A549 (cell line): ENCODE measurements around the gene FAM193A. TPM values are rescaled to one million over a fixed set of nuclear protein-coding genes. Genes with fewer than 3 reads are reported as not detected.

Experiments
- ATAC-seq, 2 experiments: fragments of 200-7000 bp in 1 of 2; fragments of >200 bp in 1 of 2; cut with Nextera tagmentation in 1 of 2; cut with Tn5 transposase in 1 of 2; 3 replicates each; pipeline versions ENCODE4 v1.8.0 to v1.9.1; 2018 to 2020; ENCODE audit warnings: mild to moderate bottlenecking in 1 of 2, moderate library complexity in 1 of 2
- CTCF ChIA-PET: fragments of 300-600 bp; sonication (Branson Sonifier 250); formaldehyde crosslinking; extraction: SDS; loops from one replicate; lab custom pipeline; 2021; ENCODE audit warnings: antibody characterized with exemption, inconsistent platforms; lab: Yijun Ruan, JAX
- POLR2A ChIA-PET: fragments of 350-600 bp; formaldehyde crosslinking; extraction: SDS; loops from one replicate; lab custom pipeline; 2021; ENCODE audit warnings: antibody characterized with exemption, inconsistent platforms; lab: Yijun Ruan, JAX
- DNase-seq, 2 experiments: peaks; one replicate each; pipeline versions ENCODE4 v3.0.0 to v3.0.0-alpha.2; 2011 to 2016; ENCODE audit warnings: low read depth in 1 of 2, low spot score in 1 of 2
- FAIRE-seq: peaks from 2 replicates; lab custom pipeline; 2011; peaks lifted over from hg19 to GRCh38; lab: Jason Lieb, UNC
- H3K27ac ChIP-seq, 2 experiments: fragments of >200 bp; sonication (Bioruptor Twin); formaldehyde crosslinking; 3 replicates each; pipeline ENCODE4 v1.5.1; 2016 to 2017
- H3K4me1 ChIP-seq: fragments of >200 bp; sonication (Bioruptor Twin); formaldehyde crosslinking; 3 replicates; pipeline ENCODE4 v1.6.1; 2016
- H3K4me2 ChIP-seq: fragments of >200 bp; sonication (Bioruptor Twin); formaldehyde crosslinking; 3 replicates; pipeline ENCODE4 v1.6.1; 2016
- H3K4me3 ChIP-seq: fragments of >200 bp; sonication (Bioruptor Twin); formaldehyde crosslinking; 3 replicates; pipeline ENCODE4 v1.5.1; 2016
- H3K9me3 ChIP-seq: fragments of >200 bp; sonication (Bioruptor Twin); formaldehyde crosslinking; 3 replicates; pipeline ENCODE4 v1.6.1; 2016
- ATOH8 ChIP-seq: fragments of 250-450 bp; sonication (Bioruptor Pico); IDR thresholded peaks from 2 replicates; pipeline ENCODE4 v1.5.0; 2020; ENCODE audit warnings: low read depth, mild to moderate bottlenecking, moderate library complexity
- BCL3 ChIP-seq: fragments of >200 bp; sonication (Bioruptor Twin); formaldehyde crosslinking; IDR thresholded peaks from 3 replicates; pipeline ENCODE4 v1.6.1; 2016
- BHLHE40 ChIP-seq: IDR thresholded peaks from 2 replicates; pipeline ENCODE4 v1.6.1; 2012; ENCODE audit warnings: low read depth, low read length, inconsistent platforms
- CEBPB ChIP-seq, 2 experiments: fragments of >200 bp in 1 of 2; sonication (Bioruptor Twin) in 1 of 2; formaldehyde crosslinking in 1 of 2; IDR thresholded peaks; 2 replicates each; pipeline ENCODE4 v1.6.1; 2012 to 2016
- EHF ChIP-seq: fragments of 250-450 bp; sonication (Bioruptor Pico); IDR thresholded peaks from 2 replicates; pipeline ENCODE4 v1.5.0; 2020; ENCODE audit warnings: mild to moderate bottlenecking
- EHMT2 ChIP-seq: fragments of 200-600 bp; sonication (generic); IDR thresholded peaks from 2 replicates; pipeline ENCODE4 v1.6.1; 2016; ENCODE audit warnings: antibody characterized with exemption, low read depth, mild to moderate bottlenecking, moderate library complexity
- ELK1 ChIP-seq: fragments of 150-350 bp; IDR thresholded peaks from 2 replicates; pipeline ENCODE4 v1.6.1; 2014; ENCODE audit warnings: low read depth, mild to moderate bottlenecking, low read length
- ESRRA ChIP-seq: fragments of 150-350 bp; IDR thresholded peaks from 2 replicates; pipeline ENCODE4 v1.6.1; 2014; ENCODE audit warnings: mild to moderate bottlenecking, low read length, borderline replicate concordance
- FOXS1 ChIP-seq: fragments of 250-450 bp; sonication (Bioruptor Pico); IDR thresholded peaks from 2 replicates; pipeline ENCODE4 v1.5.0; 2020; ENCODE audit warnings: mild to moderate bottlenecking, moderate library complexity
- GATA3 ChIP-seq: IDR thresholded peaks from 2 replicates; pipeline ENCODE4 v1.6.1; 2012; ENCODE audit warnings: borderline replicate concordance
- HDAC2 ChIP-seq: fragments of 200-600 bp; sonication (generic); IDR thresholded peaks from 2 replicates; pipeline ENCODE4 v1.6.1; 2016
- HOXA7 ChIP-seq: fragments of 250-450 bp; sonication (Bioruptor Pico); IDR thresholded peaks from 2 replicates; pipeline ENCODE4 v1.5.0; 2020; ENCODE audit warnings: mild to moderate bottlenecking, moderate library complexity
- HOXB13 ChIP-seq: fragments of 250-450 bp; sonication (Bioruptor Pico); IDR thresholded peaks from 2 replicates; pipeline ENCODE4 v1.5.0; 2020; ENCODE audit warnings: low read depth, mild to moderate bottlenecking, moderate library complexity
- JUNB ChIP-seq: fragments of >200 bp; sonication (Bioruptor Twin); formaldehyde crosslinking; IDR thresholded peaks from 2 replicates; pipeline ENCODE4 v1.6.1; 2016
- KDM1A ChIP-seq: fragments of 200-600 bp; sonication (generic); IDR thresholded peaks from 2 replicates; pipeline ENCODE4 v1.6.1; 2016; ENCODE audit warnings: low read depth, mild to moderate bottlenecking
- KDM5A ChIP-seq: fragments of 200-600 bp; sonication (generic); IDR thresholded peaks from 2 replicates; pipeline ENCODE4 v1.6.1; 2016; ENCODE audit warnings: antibody characterized with exemption, mild to moderate bottlenecking
- NFE2L2 ChIP-seq: fragments of 150-350 bp; conservative IDR thresholded peaks from 2 replicates; pipeline ENCODE4 v1.6.1; 2014; ENCODE audit warnings: low read length
- NPAS2 ChIP-seq: fragments of 250-450 bp; sonication (Bioruptor Pico); IDR thresholded peaks from 2 replicates; pipeline ENCODE4 v1.8.0; 2022; ENCODE audit warnings: mild to moderate bottlenecking, moderate library complexity, borderline replicate concordance
- PHF8 ChIP-seq: fragments of 200-600 bp; sonication (generic); IDR thresholded peaks from 2 replicates; pipeline ENCODE4 v1.6.1; 2016; ENCODE audit warnings: low read depth, mild to moderate bottlenecking, antibody characterized with exemption, moderate library complexity, borderline replicate concordance
- POLR2A ChIP-seq: IDR thresholded peaks from 2 replicates; pipeline ENCODE4 v1.6.1; 2012; ENCODE audit warnings: mild to moderate bottlenecking, low read length
- POLR2AphosphoS2 ChIP-seq: conservative IDR thresholded peaks from 2 replicates; pipeline ENCODE4 v1.6.1; 2012; ENCODE audit warnings: low read length, improper control_type of control experiment, inconsistent platforms
- RAD21 ChIP-seq, 2 experiments: fragments of >200 bp in 1 of 2; sonication (Bioruptor Twin) in 1 of 2; formaldehyde crosslinking in 1 of 2; IDR thresholded peaks in 1 of 2; conservative IDR thresholded peaks in 1 of 2; 2 replicates in 1 of 2; 3 replicates in 1 of 2; pipeline ENCODE4 v1.6.1; 2012 to 2018; ENCODE audit warnings: inconsistent platforms in 1 of 2
- RCOR1 ChIP-seq: fragments of 150-350 bp; IDR thresholded peaks from 2 replicates; pipeline ENCODE4 v1.6.1; 2014; ENCODE audit warnings: antibody characterized with exemption, low read length, low read depth
- RNF2 ChIP-seq: fragments of 200-600 bp; sonication (generic); IDR thresholded peaks from 2 replicates; pipeline ENCODE4 v1.6.1; 2016; ENCODE audit warnings: low read depth, mild to moderate bottlenecking, antibody characterized with exemption, moderate library complexity, borderline replicate concordance
- TP53 ChIP-seq: fragments of 250-450 bp; sonication (Bioruptor Pico); IDR thresholded peaks from 2 replicates; pipeline ENCODE4 v1.5.0; 2021; ENCODE audit warnings: mild to moderate bottlenecking, moderate library complexity
- ZC3H11A ChIP-seq: fragments of 450-650 bp; IDR thresholded peaks from 2 replicates; pipeline ENCODE4 v1.6.1; 2014; ENCODE audit warnings: antibody characterized with exemption, mild to moderate bottlenecking
- ZFP36 ChIP-seq: fragments of 450-650 bp; IDR thresholded peaks from 2 replicates; pipeline ENCODE4 v1.6.1; 2014; ENCODE audit warnings: borderline replicate concordance; ENCODE audit not compliant: partially characterized antibody
- ZNF302 ChIP-seq: fragments of 250-450 bp; sonication (Bioruptor Pico); IDR thresholded peaks from 2 replicates; pipeline ENCODE4 v1.9.0; 2021; ENCODE audit warnings: inconsistent platforms, mild to moderate bottlenecking, moderate library complexity
- WGBS: methylation state at CpG from one replicate; pipeline ENCODE4 v1.1.6; 2017; ENCODE audit errors: missing lambda C conversion rate; 5-methylcytosine and 5-hydroxymethylcytosine counted together
- polyA plus RNA-seq, 4 experiments: library from polyadenylated mRNA; depleted of rRNA in 3 of 4; stranded (reverse); fragments of >200 nt; fragmentation: RNase III in 1 of 4; extraction: RNeasy Plus Mini Kit Qiagen cat#74134 plus additional on column Dnase treatment in 1 of 4; gene quantifications; 2 replicates in 3 of 4; 3 replicates in 1 of 4; pipeline ENCODE4 v1.2.3, GENCODE V29; 2011 to 2017
- TF ChIP-seq, protein P1 (sequence below): fragments of >200 bp; sonication (Bioruptor Twin); formaldehyde crosslinking; IDR thresholded peaks from 3 replicates; pipeline ENCODE4 v1.5.1; 2016

FAM193A gene
- polyA plus RNA-seq, 2 of the 4 experiments (the other 2 are of a cell fraction) = 4.5 to 6.7 TPM

DNA sequence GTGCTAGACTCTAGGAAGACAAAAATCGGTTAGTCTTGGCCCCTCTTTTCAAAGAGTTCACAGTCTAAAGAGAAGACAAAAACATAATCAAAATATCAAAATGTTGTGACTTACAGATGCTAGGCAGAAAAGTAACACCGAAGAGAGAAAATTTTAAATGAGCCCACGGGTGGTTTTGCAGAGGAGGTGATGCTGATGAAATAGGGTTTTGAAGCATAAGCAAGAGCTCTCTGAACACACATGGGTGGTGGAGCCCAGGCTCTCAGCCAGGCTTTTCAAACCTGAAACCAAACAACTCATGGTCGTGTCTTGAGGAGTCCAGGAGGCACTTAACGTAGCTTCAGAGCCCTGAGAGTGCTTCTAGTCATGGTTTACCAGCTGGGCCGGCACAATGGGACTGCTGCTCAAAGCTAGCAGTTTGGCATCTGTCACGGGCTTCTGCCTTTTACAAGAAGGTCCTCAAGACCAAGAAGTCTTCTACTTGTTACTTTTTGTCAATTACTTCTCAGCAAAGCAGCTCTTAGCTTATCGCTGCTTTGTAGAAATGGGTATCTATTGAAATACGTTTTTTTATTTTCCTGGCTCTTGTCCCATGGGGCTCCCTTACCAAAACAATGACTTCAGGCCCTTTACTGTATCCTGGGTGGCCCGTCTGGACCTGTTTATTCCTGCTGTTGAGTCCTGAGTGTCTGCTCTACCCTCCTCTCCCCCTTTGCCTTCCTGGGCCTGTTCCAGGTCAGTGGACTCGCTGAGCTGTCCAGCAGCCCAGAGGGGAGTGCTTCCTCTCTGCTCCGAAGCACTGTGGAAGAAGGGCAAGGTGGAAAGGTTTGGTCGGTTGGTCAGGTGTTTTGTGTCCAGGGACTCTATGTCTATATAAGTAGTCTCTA lies 150.2 kb downstream of the FAM193A start:
- no peak for DNase-seq
- ATAC-seq = no peak
- no peak for FAIRE-seq
- TF ChIP-seq KDM1A = no peak
- no peak for TF ChIP-seq RCOR1
- TF ChIP-seq ZNF302 (CRISPR knock-in tag) = no peak
- no peak for TF ChIP-seq TP53
- no peak for TF ChIP-seq ESRRA
- TF ChIP-seq BCL3 = no peak
- TF ChIP-seq BHLHE40 = no peak
- TF ChIP-seq HOXA7 = no peak
- TF ChIP-seq EHMT2 = no peak
- TF ChIP-seq NFE2L2 = no peak
- TF ChIP-seq ELK1 = no peak
- TF ChIP-seq GATA3 = no peak
- TF ChIP-seq, protein P1, sequence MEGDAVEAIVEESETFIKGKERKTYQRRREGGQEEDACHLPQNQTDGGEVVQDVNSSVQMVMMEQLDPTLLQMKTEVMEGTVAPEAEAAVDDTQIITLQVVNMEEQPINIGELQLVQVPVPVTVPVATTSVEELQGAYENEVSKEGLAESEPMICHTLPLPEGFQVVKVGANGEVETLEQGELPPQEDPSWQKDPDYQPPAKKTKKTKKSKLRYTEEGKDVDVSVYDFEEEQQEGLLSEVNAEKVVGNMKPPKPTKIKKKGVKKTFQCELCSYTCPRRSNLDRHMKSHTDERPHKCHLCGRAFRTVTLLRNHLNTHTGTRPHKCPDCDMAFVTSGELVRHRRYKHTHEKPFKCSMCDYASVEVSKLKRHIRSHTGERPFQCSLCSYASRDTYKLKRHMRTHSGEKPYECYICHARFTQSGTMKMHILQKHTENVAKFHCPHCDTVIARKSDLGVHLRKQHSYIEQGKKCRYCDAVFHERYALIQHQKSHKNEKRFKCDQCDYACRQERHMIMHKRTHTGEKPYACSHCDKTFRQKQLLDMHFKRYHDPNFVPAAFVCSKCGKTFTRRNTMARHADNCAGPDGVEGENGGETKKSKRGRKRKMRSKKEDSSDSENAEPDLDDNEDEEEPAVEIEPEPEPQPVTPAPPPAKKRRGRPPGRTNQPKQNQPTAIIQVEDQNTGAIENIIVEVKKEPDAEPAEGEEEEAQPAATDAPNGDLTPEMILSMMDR = no peak
- TF ChIP-seq POLR2AphosphoS2 = no peak
- TF ChIP-seq ZC3H11A = no peak
- TF ChIP-seq, all 56 proteins: peak for 0
- no peak overlapping the region for H3K4me3 ChIP-seq
- WGBS = 93% methylated on average over 13 of the region's 13 CpGs
- H3K27ac ChIP-seq = no peak overlapping the region
- ChIA-PET POLR2A (no interaction called here), CTCF (interaction anchor here (0.9 kb wide), 1 partner anchor 466 kb away, joined by 4 read pairs; no protein-coding TSS in a partner anchor)
- no peak overlapping the region for H3K4me2 ChIP-seq
- H3K4me1 ChIP-seq = no peaks in the 10 kb centered on the region
- no peaks in the 10 kb centered on the region for H3K9me3 ChIP-seq

DNA sequence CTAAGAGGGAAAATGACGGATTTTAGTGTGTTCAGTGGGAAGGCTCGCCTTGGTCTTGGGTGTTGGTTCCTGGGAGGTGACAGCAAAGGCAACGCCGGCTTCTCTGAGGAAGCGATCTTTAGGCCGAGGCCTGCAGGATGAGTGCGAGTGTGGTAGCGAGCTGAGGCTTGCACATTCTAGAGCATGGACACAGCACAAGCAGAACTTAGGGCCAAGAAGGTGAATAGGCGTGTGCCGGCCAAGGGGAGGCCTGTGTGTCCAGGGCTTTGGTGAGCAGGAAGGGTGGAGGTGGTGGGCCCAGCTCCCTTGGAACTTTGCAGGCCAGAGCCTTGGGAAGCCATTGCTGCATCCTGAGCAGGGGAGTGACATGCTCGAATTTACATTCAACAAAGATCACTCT lies 151.8 kb downstream of the FAM193A start:
- H3K9me3 ChIP-seq = no peaks in the 10 kb centered on the region
- H3K27ac ChIP-seq = no peak overlapping the region
- FAIRE-seq (no peak), DNase-seq (no peak), ATAC-seq (no peak)
- CTCF ChIA-PET = no interaction called here
- no peak overlapping the region for H3K4me3 ChIP-seq
- H3K4me2 ChIP-seq = no peak overlapping the region
- no peaks in the 10 kb centered on the region for H3K4me1 ChIP-seq
- POLR2A ChIA-PET = no interaction called here
- 93% methylated on average over 11 of the region's 11 CpGs for WGBS
- TF ChIP-seq PHF8 = no peak
- TF ChIP-seq KDM1A = no peak
- no peak for TF ChIP-seq RAD21 (conservative IDR thresholded peaks at IDR 0.05 in 1 of 2, IDR thresholded peaks at IDR 0.05 in 1 of 2)
- no peak for TF ChIP-seq EHF
- no peak for TF ChIP-seq KDM5A
- no peak for TF ChIP-seq RNF2
- no peak for TF ChIP-seq JUNB
- no peak for TF ChIP-seq ATOH8 (CRISPR knock-in tag)
- TF ChIP-seq CEBPB (IDR thresholded peaks at IDR 0.05) = no peak
- TF ChIP-seq HDAC2 = no peak
- no peak for TF ChIP-seq HOXA7
- no peak for TF ChIP-seq ESRRA
- TF ChIP-seq BCL3 = no peak
- TF ChIP-seq NPAS2 (CRISPR knock-in tag) = no peak
- TF ChIP-seq ZFP36 = no peak
- TF ChIP-seq FOXS1 (CRISPR knock-in tag) = no peak
- no peak for TF ChIP-seq GATA3
- TF ChIP-seq POLR2A = no peak
- no peak for TF ChIP-seq HOXB13
